ENCODE data around the gene ATP6AP2.
"Not testable (repeated sequence)": the region's sequence is repeated elsewhere in the genome, so short reads cannot be mapped to it uniquely, and the experiment has no call there.

Gene ATP6AP2

GRCh38 chrX:40575411-40575810 is 5.4 kb upstream of the ATP6AP2 start:
- DNase-seq (ENCODE audit: low read depth in 2 of 2), result not testable (repeated sequence)

GRCh38 chrX:40576291-40576690 is 4.5 kb upstream of the ATP6AP2 start:
- DNase-seq (ENCODE audit: low read depth in 2 of 2), result no peak

GRCh38 chrX:40578039-40578695 is 2.6 kb upstream of the ATP6AP2 start:
- DNase-seq (ENCODE audit: low read depth in 2 of 2), result no peak

GRCh38 chrX:40579141-40579540 is 1.6 kb upstream of the ATP6AP2 start:
- no peak for DNase-seq (ENCODE audit: low read depth in 2 of 2)

- no peak for DNase-seq (ENCODE audit: low read depth in 2 of 2)
Measured at GRCh38 chrX:40579900-40580536, 752 bp upstream of the ATP6AP2 start.

GRCh38 chrX:40581336-40581920 is 658 bp downstream of the ATP6AP2 start:
- DNase-seq (ENCODE audit: low read depth in 2 of 2), result no peak

- not testable (repeated sequence) for DNase-seq (ENCODE audit: low read depth in 2 of 2)
Measured at GRCh38 chrX:40582178-40582577, 1.4 kb downstream of the ATP6AP2 start.

GRCh38 chrX:40582811-40583210 is 2.0 kb downstream of the ATP6AP2 start:
- no peak for DNase-seq (ENCODE audit: low read depth in 2 of 2)

GRCh38 chrX:40587623-40588022 is 6.9 kb downstream of the ATP6AP2 start:
- not testable (repeated sequence) for DNase-seq (ENCODE audit: low read depth in 2 of 2)

- DNase-seq (ENCODE audit: low read depth in 2 of 2), result not testable (repeated sequence)
Measured at GRCh38 chrX:40589616-40590321, 9.0 kb downstream of the ATP6AP2 start.

- DNase-seq (ENCODE audit: low read depth in 2 of 2), result no peak
Measured at GRCh38 chrX:40603446-40603845, 22.7 kb downstream of the ATP6AP2 start.

GRCh38 chrX:40607381-40607780 is 26.6 kb downstream of the ATP6AP2 start:
- DNase-seq (ENCODE audit: low read depth in 2 of 2), result no peak

GRCh38 chrX:40612511-40612910 is 31.7 kb downstream of the ATP6AP2 start:
- no peak for DNase-seq (ENCODE audit: low read depth in 2 of 2)

- no peak for DNase-seq (ENCODE audit: low read depth in 2 of 2)
Measured at GRCh38 chrX:40615976-40616375, 35.2 kb downstream of the ATP6AP2 start.

- DNase-seq (ENCODE audit: low read depth in 2 of 2), result no peak
Measured at GRCh38 chrX:40617566-40617965, 36.8 kb downstream of the ATP6AP2 start.

- no peak for DNase-seq (ENCODE audit: low read depth in 2 of 2)
Measured at GRCh38 chrX:40622479-40623138, 41.8 kb downstream of the ATP6AP2 start.

GRCh38 chrX:40623139-40623536 is 42.4 kb downstream of the ATP6AP2 start, which contains the start of gene MPC1L:
MPC1L (plus strand) TSS chrX:40623428; CDS start chrX:40623566, 138 bp downstream.
- no peak for DNase-seq (ENCODE audit: low read depth in 2 of 2)

- DNase-seq (ENCODE audit: low read depth in 2 of 2), result no peak
Measured at GRCh38 chrX:40623665-40624064, 42.9 kb downstream of the ATP6AP2 start.

- DNase-seq (ENCODE audit: low read depth in 2 of 2), result no peak
Measured at GRCh38 chrX:40625294-40625693, 44.5 kb downstream of the ATP6AP2 start.

GRCh38 chrX:40628506-40628905 is 47.7 kb downstream of the ATP6AP2 start:
- DNase-seq (ENCODE audit: low read depth in 2 of 2), result no peak

- no peak for DNase-seq (ENCODE audit: low read depth in 2 of 2)
Measured at GRCh38 chrX:40632199-40632598, 51.4 kb downstream of the ATP6AP2 start.

GRCh38 chrX:40637687-40638086 is 56.9 kb downstream of the ATP6AP2 start:
- no peak for DNase-seq (ENCODE audit: low read depth in 2 of 2)

Data from stimulated activated CD8-positive, alpha-beta memory T cell treated with anti-CD3 and anti-CD28 coated beads, Interleukin-15, amount 100 ng/mL, for 4 hours (primary cell).